GM20431 (cell line): ENCODE results near the gene PAQR6.
"Not testable (repeated sequence)": the region's sequence is repeated elsewhere in the genome, so short reads cannot be mapped to it uniquely, and the experiment has no call there.

Experiments
- in situ Hi-C: fragments of 300-500 bp; cut with MseI, MboI; formaldehyde crosslinking; loops from one replicate; pipeline ENCODE4 v1.15.0; 2020; ENCODE audit warnings: low sequenced_read_pairs; ENCODE audit not compliant: unreplicated experiment

PAQR6 gene

DNA sequence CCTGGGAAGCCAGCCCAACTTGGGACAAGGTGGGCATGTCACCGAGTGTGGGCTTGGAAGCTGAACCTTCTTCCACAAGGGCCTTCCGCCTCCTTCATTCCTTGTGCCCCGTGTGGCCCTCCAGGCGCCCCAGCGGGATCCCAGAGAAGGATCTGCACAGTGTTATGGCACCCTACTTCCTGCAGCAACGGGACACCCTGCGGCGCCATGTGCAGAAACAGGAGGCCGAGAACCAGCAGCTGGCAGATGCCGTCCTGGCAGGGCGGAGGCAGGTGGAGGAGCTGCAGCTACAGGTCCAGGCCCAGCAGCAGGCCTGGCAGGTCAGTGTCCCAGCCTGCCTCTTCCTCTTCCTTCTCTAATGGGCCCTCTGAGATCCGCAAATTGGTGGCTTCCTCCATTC is 11.7 kb downstream of the PAQR6 start:
- in situ Hi-C loops, result no loop called here

DNA sequence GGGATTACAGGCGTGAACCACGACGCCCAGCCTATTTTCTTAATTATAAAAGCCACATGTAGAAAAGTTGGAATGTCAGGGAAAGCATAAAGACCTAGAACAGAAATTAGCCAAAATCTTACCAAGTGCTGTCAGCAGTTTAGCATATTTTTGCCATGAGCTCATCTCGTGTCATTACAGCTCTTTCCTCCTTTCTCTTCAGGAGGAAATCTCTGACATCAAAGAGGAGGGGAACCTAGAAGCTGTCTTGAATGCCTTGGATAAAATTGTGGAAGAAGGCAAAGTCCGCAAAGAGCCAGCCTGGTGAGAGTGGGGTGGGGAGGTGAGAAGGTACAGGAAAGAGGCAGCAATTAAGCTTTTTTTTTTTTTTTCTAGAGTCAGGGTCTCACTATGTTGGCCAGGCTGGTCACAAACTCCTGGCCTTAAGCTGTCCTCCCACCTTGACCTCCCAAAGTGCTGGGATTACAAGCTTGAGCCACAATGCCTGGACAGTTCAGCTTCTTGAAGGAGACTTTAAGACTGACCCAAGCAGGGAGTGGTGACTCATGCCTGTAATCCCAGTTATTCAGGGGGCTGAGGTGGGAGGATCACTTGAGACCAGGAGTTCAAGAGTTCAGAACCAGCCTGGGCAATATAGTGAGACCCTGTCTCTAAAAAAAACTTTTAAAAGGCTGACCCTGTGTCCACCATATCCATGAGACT is 14.3 kb downstream of the PAQR6 start:
- in situ Hi-C loops, result no loop called here

DNA sequence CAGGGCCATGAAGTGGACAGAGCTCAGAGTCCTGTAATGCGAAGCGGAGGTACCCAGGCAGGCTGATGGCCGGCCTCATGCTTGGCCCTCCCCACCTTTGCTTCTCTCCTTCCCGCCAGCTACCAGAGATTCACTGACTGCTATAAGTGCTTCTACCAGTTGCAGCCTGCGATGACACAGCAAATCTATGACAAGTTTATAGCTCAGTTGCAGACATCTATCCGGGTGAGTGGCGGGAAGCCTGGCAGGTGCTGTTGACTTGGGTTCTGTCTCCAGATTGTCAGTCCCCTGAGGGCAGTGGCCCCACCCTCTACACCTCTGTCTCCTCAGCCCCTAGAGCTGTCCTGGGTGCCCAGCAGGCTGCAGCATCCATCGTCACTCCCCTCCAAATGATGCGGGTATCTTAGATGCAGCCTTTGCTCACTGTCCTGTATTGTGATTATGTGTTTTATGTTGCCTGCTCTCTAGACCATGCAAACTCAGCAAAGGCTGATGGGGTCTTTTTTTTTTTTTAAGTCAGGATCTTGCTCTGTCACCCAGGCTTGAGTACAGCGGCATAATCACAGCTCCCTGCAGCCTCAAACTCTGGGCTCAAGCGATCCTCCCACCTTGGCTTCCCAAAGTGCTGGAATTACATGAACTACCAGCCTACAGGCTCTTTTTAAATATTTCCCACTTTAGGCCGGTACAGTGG is 15.5 kb downstream of the PAQR6 start:
- in situ Hi-C loops, result no loop called here

DNA sequence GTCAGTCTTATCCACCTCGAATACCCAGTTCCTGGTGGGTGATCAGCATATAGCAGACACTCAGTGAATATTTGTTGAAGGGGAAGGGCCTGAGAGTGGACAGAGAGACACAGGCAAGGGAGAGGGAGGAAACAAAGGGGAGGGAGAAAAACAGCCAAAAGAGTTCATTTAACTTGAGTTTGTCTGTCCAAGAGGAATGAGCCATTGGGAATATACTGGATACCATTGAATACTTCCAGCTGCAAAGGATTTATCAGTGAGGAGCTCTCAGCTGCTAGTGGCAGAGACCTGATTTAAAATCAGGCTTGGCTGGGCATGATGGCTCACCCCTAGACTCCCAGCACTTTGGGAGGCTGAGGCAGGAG is 17.4 kb downstream of the PAQR6 start:
- in situ Hi-C loops, result no loop called here

DNA sequence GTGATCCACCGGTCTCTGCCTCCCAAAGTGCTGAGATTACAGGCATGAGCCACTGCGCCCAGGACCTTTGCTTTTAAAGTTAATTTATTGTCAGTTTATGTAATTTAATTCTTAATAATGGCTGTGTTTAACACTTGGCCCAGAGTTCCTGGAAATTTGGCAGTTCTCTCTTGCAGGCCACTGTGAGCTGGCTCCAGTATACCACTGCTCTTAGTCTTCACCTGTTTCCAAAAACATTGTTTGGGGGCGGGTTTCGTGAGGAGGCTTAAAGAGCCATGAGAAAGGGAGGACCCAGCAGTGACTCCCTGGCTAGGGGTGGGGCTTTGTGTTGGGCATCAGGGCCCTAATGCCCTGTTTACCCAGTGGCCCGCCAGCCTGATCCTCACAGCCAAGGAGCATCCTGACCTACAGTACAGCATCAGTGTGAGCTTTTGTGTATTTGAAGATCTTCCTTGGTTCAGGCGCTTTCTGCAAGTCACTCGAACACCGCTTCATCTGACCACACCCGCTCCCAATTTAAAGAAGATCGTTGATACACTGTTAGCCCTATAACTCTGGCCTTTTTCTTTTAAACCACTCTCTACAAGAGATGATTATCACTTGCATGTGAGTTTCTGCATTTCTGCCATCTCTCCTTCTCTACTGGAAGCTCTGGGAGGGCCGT is 17.9 kb downstream of the PAQR6 start:
- in situ Hi-C loops, result no loop called here

DNA sequence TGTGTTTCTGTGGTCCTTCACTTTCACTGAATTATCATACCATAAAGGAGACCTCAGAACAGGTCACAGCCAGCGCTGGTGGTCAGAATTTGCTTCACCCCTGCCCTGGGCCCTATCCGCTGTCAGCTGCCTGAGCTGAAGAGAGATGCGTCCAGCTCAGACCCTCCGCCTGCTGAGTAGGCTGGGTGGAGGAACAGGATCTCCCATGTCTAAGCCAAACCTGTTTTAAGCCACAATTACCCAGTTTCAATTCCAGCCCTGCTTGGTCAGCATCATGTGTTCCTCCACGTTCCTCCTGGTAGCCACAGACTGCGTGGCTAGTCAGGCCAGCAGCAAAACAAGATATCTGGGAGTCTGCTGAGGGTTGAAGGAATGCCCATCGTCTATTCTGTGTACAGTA is 19.4 kb downstream of the PAQR6 start:
- in situ Hi-C loops, result no loop called here

- in situ Hi-C loops, result no loop called here
Observed at GRCh38 chr1:156226782-156227181, 21.1 kb downstream of the PAQR6 start.

DNA sequence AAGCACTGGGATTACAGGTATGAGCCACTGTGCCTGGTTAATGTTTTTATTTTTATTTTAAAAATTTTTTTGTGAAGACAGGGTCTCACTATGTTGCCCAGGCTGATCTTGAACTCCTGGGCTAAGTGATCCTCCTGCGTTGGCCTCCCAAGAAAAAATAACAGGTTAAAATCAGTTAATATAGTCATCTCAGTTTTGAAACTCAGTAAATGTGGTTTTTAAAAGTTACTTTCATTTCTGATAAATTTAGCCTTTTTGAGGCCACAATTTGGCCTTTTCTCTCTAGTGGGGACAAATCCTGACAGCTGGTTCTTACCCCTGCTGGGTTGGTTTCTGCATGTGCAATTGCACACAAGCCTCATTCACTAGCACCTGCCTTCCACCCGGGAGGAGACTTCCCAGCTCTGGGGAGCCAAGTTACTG is 21.7 kb downstream of the PAQR6 start:
- in situ Hi-C loops, result no loop called here

- in situ Hi-C loops, result no loop called here
Observed at GRCh38 chr1:156225677-156226014, 22.2 kb downstream of the PAQR6 start.

- in situ Hi-C loops, result no loop called here
Observed at GRCh38 chr1:156221986-156222692, 25.7 kb downstream of the PAQR6 start.

DNA sequence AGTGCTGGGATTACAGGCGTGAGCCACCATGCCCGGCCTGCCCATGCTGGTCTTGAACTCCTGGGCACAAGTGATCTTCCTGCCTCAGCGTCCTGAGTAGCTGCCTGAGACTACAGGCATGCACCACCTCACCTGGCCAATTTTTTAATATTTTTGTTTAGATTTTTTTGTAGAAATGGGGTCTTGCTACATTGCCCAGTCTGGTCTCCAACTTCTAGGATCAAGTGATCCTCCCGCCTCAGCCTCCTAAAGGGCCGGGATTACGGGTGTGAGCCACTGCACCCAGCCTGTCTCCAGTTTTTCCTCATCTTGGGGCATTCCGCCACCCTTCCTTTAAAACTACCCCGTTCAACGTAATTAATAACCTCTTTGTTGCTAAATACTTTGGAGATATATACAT is 27.6 kb downstream of the PAQR6 start:
- in situ Hi-C loops, result no loop called here

DNA sequence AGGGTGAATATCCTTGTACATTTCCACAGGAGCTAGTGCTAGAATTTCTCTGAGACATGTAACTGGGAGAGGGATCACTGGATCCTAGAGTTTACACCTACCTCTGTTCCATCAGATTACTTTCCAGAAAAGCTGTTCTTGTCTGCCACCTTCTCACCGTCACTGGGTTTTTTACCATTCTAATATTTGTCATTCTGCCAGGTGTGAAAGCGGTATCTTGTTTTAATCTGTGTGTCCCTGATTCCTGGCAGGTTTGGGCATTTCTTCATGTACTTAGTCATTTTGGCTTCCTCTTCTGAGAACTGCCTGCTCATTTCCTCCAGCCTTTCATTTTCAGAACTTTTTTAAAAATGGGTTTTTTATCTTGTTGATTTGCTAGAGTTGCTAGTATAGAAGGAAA is 30.0 kb downstream of the PAQR6 start:
- in situ Hi-C loops, result no loop called here

GRCh38 chr1:156216361-156217086 is 31.3 kb downstream of the PAQR6 start:
- in situ Hi-C loops, result not testable (repeated sequence)

DNA sequence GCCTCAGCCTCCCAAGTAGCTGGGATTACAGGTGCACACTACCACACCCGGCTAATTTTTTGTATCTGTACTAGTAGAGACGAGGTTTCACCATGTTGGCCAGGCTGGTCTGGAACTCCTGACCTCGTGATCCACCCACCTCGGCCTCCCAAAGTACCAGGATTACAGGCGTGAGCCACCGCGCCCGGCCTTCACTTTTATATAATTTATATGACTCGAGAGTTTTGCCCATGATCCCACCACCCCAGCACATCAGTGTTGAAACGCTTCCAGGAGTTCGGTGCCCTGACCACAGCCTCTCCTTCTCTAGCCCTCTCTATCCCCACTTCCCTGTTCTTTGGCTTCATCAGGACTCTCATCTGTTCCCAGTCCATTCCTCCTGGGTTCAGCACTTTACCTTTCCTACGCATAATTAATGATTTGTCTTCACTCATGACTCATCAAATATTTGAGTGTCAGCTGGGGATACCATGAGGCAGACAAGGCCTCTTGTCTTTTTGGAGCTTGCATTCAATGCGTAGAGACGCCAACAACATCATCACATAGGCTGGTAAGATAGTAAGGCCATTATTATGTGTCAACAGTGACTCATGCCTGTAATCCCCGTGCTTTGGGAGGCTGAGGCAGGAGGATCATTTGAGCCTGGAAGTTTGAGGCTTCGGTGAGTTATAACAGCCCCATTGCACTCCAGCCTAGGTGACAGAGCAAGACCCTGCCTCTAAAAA is 33.7 kb downstream of the PAQR6 start:
- in situ Hi-C loops, result no loop called here

DNA sequence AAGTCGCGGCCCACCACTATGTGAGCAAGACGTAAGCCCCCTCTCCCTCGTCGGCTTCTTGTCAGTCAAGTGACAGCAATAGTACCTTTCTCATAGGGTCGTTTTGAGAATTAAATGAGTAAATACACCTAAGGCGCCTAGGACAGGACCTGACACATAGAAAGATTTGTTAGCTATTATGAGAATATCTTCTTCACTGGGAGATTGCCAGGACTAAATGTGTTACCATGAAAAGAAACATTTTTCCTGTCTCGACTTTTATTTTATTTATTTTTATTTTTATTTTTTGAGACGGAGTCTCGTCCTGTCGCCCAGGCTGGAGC is 34.3 kb downstream of the PAQR6 start:
- in situ Hi-C loops, result no loop called here

- in situ Hi-C loops, result no loop called here
Observed at GRCh38 chr1:156212833-156213643, 34.8 kb downstream of the PAQR6 start, which contains the start of gene PMF1. TSS of gene PMF1 (plus strand) at chr1:156213007. CDS start at chr1:156213016, 9 bp downstream.

- in situ Hi-C loops, result no loop called here
Observed at GRCh38 chr1:156212130-156212529, 35.7 kb downstream of the PAQR6 start.

GRCh38 chr1:156211243-156211642 is 36.6 kb downstream of the PAQR6 start:
- in situ Hi-C loops, result no loop called here

- in situ Hi-C loops, result no loop called here
Observed at GRCh38 chr1:156204686-156205085, 43.2 kb downstream of the PAQR6 start.
